Prostate gland (tissue), 2 donors: ENCODE measurements around the gene MPI.

Source experiments
- POLR2A ChIP-seq: fragments of 450-650 bp; IDR thresholded peaks from one replicate; pipeline ENCODE4 v1.6.1; 2016; ENCODE audit warnings: antibody characterized with exemption, mild to moderate bottlenecking
- POLR2AphosphoS5 ChIP-seq: sonication (generic); formaldehyde crosslinking; IDR thresholded peaks from one replicate; pipeline ENCODE4 v1.6.1; 2017; ENCODE audit warnings: antibody characterized with exemption
- TF ChIP-seq, protein P1 (sequence below), 4 experiments: fragments of 200-600 bp in 2 of 4; fragments of 450-650 bp in 2 of 4; sonication (generic) in 2 of 4; IDR thresholded peaks; 1 replicate in 3 of 4; 2 replicates in 1 of 4; pipeline ENCODE4 v1.5.1; 2016 to 2019; ENCODE audit warnings: antibody characterized with exemption in 4 of 4, mild to moderate bottlenecking in 2 of 4, moderate library complexity in 2 of 4

DNA sequence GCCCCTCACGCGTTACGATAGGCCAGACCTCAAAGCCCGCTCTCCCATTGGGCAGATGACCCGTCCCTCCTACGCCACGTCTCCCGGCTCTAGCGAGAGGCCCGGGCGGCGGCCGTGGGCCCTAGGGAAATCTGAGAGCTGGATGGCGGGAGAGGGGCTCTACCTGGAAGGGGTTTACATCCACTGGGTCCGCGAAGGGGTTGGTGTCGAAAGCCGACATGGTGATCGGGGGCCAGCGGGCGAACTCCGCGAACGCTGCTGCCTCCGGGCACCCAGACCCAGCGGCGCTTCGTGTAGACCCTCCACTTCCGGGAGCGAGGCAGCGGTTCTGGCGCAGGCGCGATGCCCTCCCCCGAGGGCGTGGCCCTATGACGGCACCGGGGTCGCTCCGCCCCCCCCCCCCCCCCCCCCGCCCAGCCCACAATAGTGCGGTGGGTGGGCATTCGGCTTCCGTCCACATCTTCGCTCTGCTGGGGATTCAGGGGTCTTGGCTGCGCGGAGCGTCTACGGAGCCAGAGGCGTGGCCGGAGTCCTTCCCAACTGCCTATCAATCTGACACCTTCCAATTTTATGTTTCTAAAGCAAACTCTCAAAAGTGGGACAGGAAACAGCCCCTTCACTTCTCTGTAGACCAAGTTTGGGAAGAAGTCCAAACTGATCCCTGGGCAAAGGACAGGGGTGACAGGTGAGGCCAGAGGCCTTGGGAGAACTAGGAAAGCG, 16.6 kb upstream of the MPI start, which contains the start of gene SCAMP2:
- TF ChIP-seq, protein P1, sequence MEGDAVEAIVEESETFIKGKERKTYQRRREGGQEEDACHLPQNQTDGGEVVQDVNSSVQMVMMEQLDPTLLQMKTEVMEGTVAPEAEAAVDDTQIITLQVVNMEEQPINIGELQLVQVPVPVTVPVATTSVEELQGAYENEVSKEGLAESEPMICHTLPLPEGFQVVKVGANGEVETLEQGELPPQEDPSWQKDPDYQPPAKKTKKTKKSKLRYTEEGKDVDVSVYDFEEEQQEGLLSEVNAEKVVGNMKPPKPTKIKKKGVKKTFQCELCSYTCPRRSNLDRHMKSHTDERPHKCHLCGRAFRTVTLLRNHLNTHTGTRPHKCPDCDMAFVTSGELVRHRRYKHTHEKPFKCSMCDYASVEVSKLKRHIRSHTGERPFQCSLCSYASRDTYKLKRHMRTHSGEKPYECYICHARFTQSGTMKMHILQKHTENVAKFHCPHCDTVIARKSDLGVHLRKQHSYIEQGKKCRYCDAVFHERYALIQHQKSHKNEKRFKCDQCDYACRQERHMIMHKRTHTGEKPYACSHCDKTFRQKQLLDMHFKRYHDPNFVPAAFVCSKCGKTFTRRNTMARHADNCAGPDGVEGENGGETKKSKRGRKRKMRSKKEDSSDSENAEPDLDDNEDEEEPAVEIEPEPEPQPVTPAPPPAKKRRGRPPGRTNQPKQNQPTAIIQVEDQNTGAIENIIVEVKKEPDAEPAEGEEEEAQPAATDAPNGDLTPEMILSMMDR (IDR thresholded peaks at IDR 0.05): peak in 2 of 4 experiments; percentile 10 to 17
- TF ChIP-seq POLR2A (peak; percentile 74), POLR2AphosphoS5 (peak; percentile 87)
